SHP77 treated with DMSO at 0.1 percent for 48 hours (cell line): ENCODE measurements around the gene CSNK2A2.

Experiments used
- DNase-seq: peaks from one replicate; lab custom pipeline; 2025; lab: John Stamatoyannopoulos, UW

CSNK2A2 gene

DNA sequence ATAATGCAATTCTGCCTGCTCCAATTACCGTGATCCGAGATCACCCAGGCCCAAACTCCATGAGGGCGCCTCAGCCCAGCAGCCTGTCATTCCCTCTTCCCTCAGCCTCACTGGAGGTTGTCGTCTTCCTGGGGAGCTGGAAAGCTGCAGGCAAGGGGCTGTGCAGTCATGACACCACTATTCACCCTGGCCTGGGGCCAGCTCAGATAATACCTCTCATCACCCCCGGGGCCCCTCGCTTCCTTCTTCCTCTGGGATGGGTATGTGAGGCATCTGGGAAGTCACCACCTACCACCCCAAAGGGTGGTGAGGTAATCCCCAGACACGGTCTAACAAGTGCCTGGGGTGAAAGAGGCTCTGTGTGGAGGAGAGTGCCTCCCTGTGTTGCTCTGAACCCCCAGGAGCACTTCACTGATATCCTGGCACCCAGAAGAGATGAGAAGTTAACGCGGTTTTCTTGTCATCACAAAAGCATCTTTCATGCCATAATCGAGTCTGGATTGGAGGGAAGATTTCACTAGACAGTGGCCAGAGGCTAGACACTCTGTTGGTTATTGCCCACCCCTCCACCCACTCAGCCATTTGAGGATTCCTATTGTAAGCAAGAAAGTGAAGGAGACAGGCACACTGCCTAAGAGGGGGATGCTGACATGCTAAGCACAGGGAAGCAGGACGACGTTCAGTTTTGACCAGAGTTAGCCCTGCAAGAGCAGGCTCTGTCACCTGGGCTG, 87.2 kb downstream of the CSNK2A2 start:
- DNase-seq = no peak

DNA sequence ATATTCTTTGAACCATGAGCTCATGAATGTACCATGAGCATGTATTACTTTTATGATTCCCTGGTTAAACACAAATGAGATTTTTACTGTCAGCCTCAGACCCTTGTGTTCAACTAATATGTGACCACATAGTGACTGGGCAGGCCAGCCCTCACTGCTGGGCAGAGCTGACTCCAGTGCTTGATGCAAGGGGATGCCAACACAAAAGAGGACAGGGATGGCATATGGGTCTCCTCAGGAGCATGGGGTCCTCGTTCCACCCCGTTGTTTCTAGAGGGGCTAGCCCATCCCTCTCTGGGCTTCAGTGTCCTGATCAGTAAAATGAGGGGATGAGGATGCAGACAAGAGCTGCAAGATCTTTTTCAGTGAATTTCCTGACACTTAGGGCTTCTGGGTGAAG, 88.0 kb downstream of the CSNK2A2 start:
- DNase-seq = no peak

DNA sequence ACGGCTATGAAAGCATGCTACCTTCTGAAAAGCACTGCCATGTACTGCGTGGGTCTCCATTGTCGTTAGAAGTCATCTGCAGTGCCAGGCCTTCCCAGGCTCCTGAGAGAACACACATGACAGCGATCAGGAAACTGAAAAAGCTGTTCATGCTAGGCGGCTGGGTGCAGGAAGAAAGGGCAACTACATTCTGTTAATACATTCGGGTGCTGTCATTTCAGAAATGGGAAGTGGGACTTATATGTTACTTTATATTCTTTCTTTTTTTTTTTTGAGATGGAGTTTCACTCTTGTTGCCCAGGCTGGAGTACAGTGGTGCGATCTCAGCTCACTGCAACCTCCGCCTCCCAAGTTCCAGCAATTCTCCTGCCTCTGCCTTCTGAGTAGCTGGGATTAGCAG, 88.6 kb downstream of the CSNK2A2 start:
- no peak for DNase-seq
